Sigmoid colon (tissue), 4 donors: ENCODE data around the gene TBX19.

Experiments
- CTCF ChIP-seq, 4 experiments: fragments of 450-650 bp in 3 of 4; fragments of 200-600 bp in 1 of 4; IDR thresholded peaks; one replicate each; pipeline ENCODE4 v1.5.1; 2016 to 2019; ENCODE audit warnings: antibody characterized with exemption in 4 of 4, mild to moderate bottlenecking in 3 of 4, moderate library complexity in 2 of 4
- EP300 ChIP-seq, 4 donors: sonication (generic); formaldehyde crosslinking; IDR thresholded peaks; one replicate each; pipeline ENCODE4 v1.6.1; 2017; ENCODE audit warnings: antibody characterized with exemption in 4 of 4

GRCh38 chr1:168331569-168331968 is 50.9 kb downstream of the TBX19 start:
- TF ChIP-seq EP300 (IDR thresholded peaks at IDR 0.05) (no peak), CTCF (IDR thresholded peaks at IDR 0.05) (no peak)
